CD14-positive monocyte (primary cell): ENCODE results near the gene PHOSPHO1. TPM values are rescaled to one million over a fixed set of nuclear protein-coding genes. Genes with fewer than 3 reads are reported as not detected.

ENCODE experiments used
- DNase-seq, 3 donors: peaks; one replicate each; pipeline ENCODE4 v3.0.0-alpha.2; 2011 to 2022
- H2AFZ ChIP-seq: 2 replicates; pipeline ENCODE4 v1.6.0; 2012; ENCODE audit warnings: mild to moderate bottlenecking, low read depth, low read length, inconsistent platforms; ENCODE audit not compliant: insufficient read depth, poor library complexity, severe bottlenecking
- H3K27ac ChIP-seq, 2 donors: 1 replicate in 1 of 2; 2 replicates in 1 of 2; pipeline ENCODE4 v1.5.1; 2012 to 2013; ENCODE audit warnings: low read length in 2 of 2, control low read depth in 1 of 2, inconsistent platforms in 1 of 2, low read depth in 1 of 2, mild to moderate bottlenecking in 1 of 2
- H3K27me3 ChIP-seq, 2 donors: one replicate each; pipeline versions ENCODE4 v1.6.0 to v1.6.1; 2011 to 2013; ENCODE audit warnings: low read length in 2 of 2; ENCODE audit not compliant: control insufficient read depth in 2 of 2, insufficient read depth in 2 of 2
- H3K36me3 ChIP-seq, 2 donors: replicated peaks in 1 of 2; 1 replicate in 1 of 2; 2 replicates in 1 of 2; pipeline versions ENCODE4 v1.5.1 to v1.6.1; 2012 to 2013; ENCODE audit warnings: low read length in 2 of 2, control low read depth in 1 of 2, inconsistent platforms in 1 of 2, mild to moderate bottlenecking in 1 of 2; ENCODE audit not compliant: insufficient read depth in 2 of 2, control insufficient read depth in 1 of 2
- H3K4me1 ChIP-seq, 2 donors: 1 replicate in 1 of 2; 2 replicates in 1 of 2; pipeline versions ENCODE4 v1.5.1 to v1.6.1; 2012 to 2013; ENCODE audit warnings: low read length in 2 of 2, control low read depth in 1 of 2, inconsistent platforms in 1 of 2, mild to moderate bottlenecking in 1 of 2, moderate library complexity in 1 of 2; ENCODE audit not compliant: insufficient read depth in 2 of 2, control insufficient read depth in 1 of 2
- H3K4me2 ChIP-seq: replicated peaks from 2 replicates; pipeline ENCODE3; 2012; ENCODE audit warnings: low read length, moderate library complexity, mild to moderate bottlenecking; ENCODE audit not compliant: poor library complexity, severe bottlenecking; ENCODE audit errors: extremely low read depth
- H3K4me3 ChIP-seq, 3 experiments: fragments of 200-600 bp in 1 of 3; sonication (generic) in 1 of 3; replicated peaks in 1 of 3; 1 replicate in 2 of 3; 2 replicates in 1 of 3; pipeline ENCODE4 v1.5.1; 2011 to 2013; ENCODE audit warnings: low read length in 3 of 3, mild to moderate bottlenecking in 3 of 3, control low read depth in 2 of 3, low read depth in 2 of 3, inconsistent platforms in 1 of 3, moderate library complexity in 1 of 3
- H3K79me2 ChIP-seq: 2 replicates; pipeline ENCODE4 v1.6.0; 2012; ENCODE audit warnings: mild to moderate bottlenecking, control low read depth, inconsistent platforms, low read length, moderate library complexity; ENCODE audit not compliant: insufficient read depth
- H3K9ac ChIP-seq: 2 replicates; pipeline ENCODE4 v1.6.0; 2017; ENCODE audit warnings: low read length, mild to moderate bottlenecking; ENCODE audit not compliant: insufficient read depth, poor library complexity, severe bottlenecking
- H3K9me3 ChIP-seq, 2 donors: replicated peaks in 1 of 2; 1 replicate in 1 of 2; 2 replicates in 1 of 2; pipeline versions ENCODE4 v1.5.1 to v1.6.1; 2012 to 2013; ENCODE audit warnings: low read length in 2 of 2, control low read depth in 1 of 2; ENCODE audit not compliant: control insufficient read depth in 1 of 2, insufficient read depth in 1 of 2
- H4K20me1 ChIP-seq: 2 replicates; pipeline ENCODE4 v1.6.0; 2012; ENCODE audit warnings: mild to moderate bottlenecking, low read length, control low read depth, moderate library complexity; ENCODE audit not compliant: insufficient read depth
- H3K27ac Mint-ChIP-seq, 7 donors: one replicate each; pipeline ENCODE4 v1.8.0; 2020; ENCODE audit warnings: mild to moderate bottlenecking in 7 of 7, mixed read lengths in 7 of 7, moderate library complexity in 6 of 7, inconsistent platforms in 2 of 7
- H3K27me3 Mint-ChIP-seq, 3 donors: one replicate each; pipeline ENCODE4 v1.8.0; 2021 to 2022; ENCODE audit warnings: low read depth in 3 of 3, mild to moderate bottlenecking in 3 of 3, mixed read lengths in 3 of 3, moderate library complexity in 3 of 3, inconsistent platforms in 1 of 3
- H3K36me3 Mint-ChIP-seq, 2 donors: one replicate each; pipeline ENCODE4 v1.8.0; 2020; ENCODE audit warnings: mixed read lengths in 2 of 2, inconsistent platforms in 1 of 2, mild to moderate bottlenecking in 1 of 2
- H3K4me1 Mint-ChIP-seq: one replicate; pipeline ENCODE4 v1.8.0; 2020; ENCODE audit warnings: mild to moderate bottlenecking, mixed read lengths
- H3K4me3 Mint-ChIP-seq, 2 donors: one replicate each; pipeline ENCODE4 v1.8.0; 2020; ENCODE audit warnings: mild to moderate bottlenecking in 2 of 2, mixed read lengths in 2 of 2, moderate library complexity in 1 of 2
- H3K9me3 Mint-ChIP-seq, 7 donors: one replicate each; pipeline ENCODE4 v1.8.0; 2020 to 2022; ENCODE audit warnings: mixed read lengths in 7 of 7, mild to moderate bottlenecking in 6 of 7, moderate library complexity in 6 of 7, inconsistent platforms in 2 of 7
- CTCF ChIP-seq: fragments of 200-600 bp; IDR thresholded peaks from one replicate; pipeline ENCODE4 v1.8.0; 2022; ENCODE audit warnings: antibody characterized with exemption, mild to moderate bottlenecking
- WGBS: methylation state at CpG from one replicate; pipeline ENCODE4 v1.1.5; 2013; ENCODE audit warnings: missing lambda C conversion rate; ENCODE audit not compliant: insufficient coverage; 5-methylcytosine and 5-hydroxymethylcytosine counted together
- intact Hi-C, 2 donors: fragments of 100-400 bp; cut with micrococcal nuclease; formaldehyde crosslinking; loops; one replicate each; pipeline versions ENCODE4 v1.15.0 to v1.15.1; 2023
- polyA plus RNA-seq, 3 donors: library from polyadenylated mRNA; depleted of rRNA in 1 of 3; unstranded in 2 of 3; stranded (reverse) in 1 of 3; fragments of 300-500 nt in 2 of 3; fragments of >200 nt in 1 of 3; fragmentation: Illumina TruSeq in 2 of 3; gene quantifications; 1 replicate in 2 of 3; 2 replicates in 1 of 3; pipeline ENCODE4 v1.2.3, GENCODE V29; 2012 to 2021

Gene PHOSPHO1
- polyA plus RNA-seq, 3 donors, result 0.51 to 1.4 (median 0.61) TPM

GRCh38 chr17:49252148-49252695 lies 21.6 kb upstream of the PHOSPHO1 start:
- no peaks in the 10 kb centered on the region for H3K9me3 ChIP-seq
- Mint-ChIP-seq H3K9me3 (no peaks in the 10 kb centered on the region), H3K36me3 (peaks cover 10 to 13% of the 10 kb centered on the region in 2 donors), H3K27ac (peak overlapping the region; percentile 87 to 95 (median 93)), H3K4me3 (no peak overlapping the region), H3K27me3 (peaks cover 0 to 5% (median 3%) of the 10 kb centered on the region in 3 donors), H3K4me1 (peaks cover 37% of the 10 kb centered on the region)
- no peak for TF ChIP-seq CTCF
- H3K4me2 ChIP-seq, result peak overlapping the region; percentile 15
- no peaks in the 10 kb centered on the region for H3K79me2 ChIP-seq
- peak overlapping the region; percentile 24 for H3K9ac ChIP-seq
- peak overlapping the region; percentile 41 to 90 for H3K27ac ChIP-seq
- no peaks in the 10 kb centered on the region for H3K27me3 ChIP-seq
- H2AFZ ChIP-seq, result no peak overlapping the region
- H4K20me1 ChIP-seq, result no peaks in the 10 kb centered on the region
- peak; percentile 90 to 96 (median 96) for DNase-seq
- peaks cover 29 to 35% of the 10 kb centered on the region in 2 donors for H3K4me1 ChIP-seq
- intact Hi-C loops, result loop anchor here in 1 of 2 donors (1.0 to 2.0 kb wide), 2 partner anchors 8 to 59 kb away; no protein-coding TSS in a partner anchor
- no peaks in the 10 kb centered on the region for H3K36me3 ChIP-seq
- no peak overlapping the region for H3K4me3 ChIP-seq
- WGBS, result 7% methylated on average over 5 of the region's 6 CpGs

GRCh38 chr17:49249890-49250522 lies 19.4 kb upstream of the PHOSPHO1 start:
- H2AFZ ChIP-seq, result no peak overlapping the region

More at GRCh38 chr17:49249890-49250522, 19.4 kb upstream of the PHOSPHO1 start:
- Mint-ChIP-seq H3K36me3 (peaks cover 10 to 13% of the 10 kb centered on the region in 2 donors), H3K9me3 (peaks cover 0 to 1% (median 0%) of the 10 kb centered on the region in 7 donors), H3K27ac (peak overlapping the region in 2 of 7 donors; percentile 50 to 60), H3K4me3 (no peak overlapping the region), H3K27me3 (peaks cover under 1 to 4% (median 4%) of the 10 kb centered on the region in 3 donors), H3K4me1 (peaks cover 33% of the 10 kb centered on the region)
- Histone ChIP-seq H3K4me2 (no peak overlapping the region), H3K79me2 (no peaks in the 10 kb centered on the region), H3K4me3 (no peak overlapping the region), H3K4me1 (peaks cover 26 to 29% of the 10 kb centered on the region in 2 donors), H3K9me3 (no peaks in the 10 kb centered on the region), H3K27ac (no peak overlapping the region), H3K9ac (no peak overlapping the region), H4K20me1 (no peaks in the 10 kb centered on the region), H3K36me3 (no peaks in the 10 kb centered on the region), H3K27me3 (no peaks in the 10 kb centered on the region)
- 100% methylated on average over 7 of the region's 12 CpGs for WGBS
- DNase-seq, result no peak
- no peak for TF ChIP-seq CTCF
- intact Hi-C loops, result no loop called here
